Breast epithelium (tissue), 4 donors: ENCODE results near the gene NRIP1. TPM values are rescaled to one million over a fixed set of nuclear protein-coding genes. Genes with fewer than 3 reads are reported as not detected.

Experiments
- DNase-seq, 2 donors: peaks; one replicate each; pipeline ENCODE4 v3.0.0-alpha.2; 2019; ENCODE audit warnings: low spot score in 2 of 2
- H3K27ac ChIP-seq, 2 donors: fragments of 200-600 bp; sonication (generic) in 1 of 2; one replicate each; pipeline ENCODE4 v1.5.1; 2016 to 2019; ENCODE audit warnings: mild to moderate bottlenecking in 1 of 2
- H3K27me3 ChIP-seq, 2 donors: fragments of 200-600 bp; sonication (generic) in 1 of 2; one replicate each; pipeline versions ENCODE4 v1.5.1 to v1.6.0; 2017 to 2019; ENCODE audit warnings: control low read depth in 1 of 2, mild to moderate bottlenecking in 1 of 2
- H3K36me3 ChIP-seq: fragments of 200-600 bp; one replicate; pipeline ENCODE4 v1.5.1; 2019
- H3K4me1 ChIP-seq, 2 donors: fragments of 200-600 bp; sonication (generic); one replicate each; pipeline ENCODE4 v1.5.1; 2016 to 2019; ENCODE audit warnings: control low read depth in 1 of 2
- H3K4me3 ChIP-seq, 3 donors: fragments of 200-600 bp; sonication (generic); 1 replicate in 2 of 3; 2 replicates in 1 of 3; pipeline ENCODE4 v1.5.1; 2016 to 2019; ENCODE audit warnings: mild to moderate bottlenecking in 3 of 3, moderate library complexity in 2 of 3
- H3K9me3 ChIP-seq, 2 donors: fragments of 200-600 bp; sonication (generic) in 1 of 2; one replicate each; pipeline ENCODE4 v1.5.1; 2016 to 2019; ENCODE audit warnings: control low read depth in 1 of 2
- CTCF ChIP-seq, 3 donors: fragments of 450-650 bp; IDR thresholded peaks; one replicate each; pipeline ENCODE4 v1.5.1; 2016 to 2017; ENCODE audit warnings: antibody characterized with exemption in 3 of 3, mild to moderate bottlenecking in 3 of 3, moderate library complexity in 3 of 3
- POLR2A ChIP-seq: fragments of 450-650 bp; IDR thresholded peaks from one replicate; pipeline ENCODE4 v1.6.1; 2016; ENCODE audit warnings: antibody characterized with exemption, mild to moderate bottlenecking, moderate library complexity
- POLR2AphosphoS5 ChIP-seq, 3 donors: sonication (generic); formaldehyde crosslinking; IDR thresholded peaks; one replicate each; pipeline ENCODE4 v1.6.1; 2017; ENCODE audit warnings: antibody characterized with exemption in 3 of 3
- intact Hi-C: fragments of 100-400 bp; cut with DNase I; formaldehyde crosslinking; loops from one replicate; pipeline ENCODE4 v1.15.1; 2023; ENCODE audit warnings: low total_unique reads
- total RNA-seq, 3 donors: library from RNA; depleted of rRNA; stranded (reverse); fragments of >200 nt; gene quantifications; one replicate each; pipeline ENCODE4 v1.1.0, GENCODE V29; 2016

NRIP1 gene
- total RNA-seq, 3 donors from 2014 or later, result 82.0 to 121 (median 105) TPM

GRCh38 chr21:14916676-14917141 is 148.1 kb downstream of the NRIP1 start:
- no peak for DNase-seq
- Histone ChIP-seq H3K27me3 (no peaks in the 10 kb centered on the region), H3K9me3 (no peaks in the 10 kb centered on the region), H3K27ac (no peak overlapping the region), H3K4me1 (no peaks in the 10 kb centered on the region), H3K36me3 (no peaks in the 10 kb centered on the region), H3K4me3 (no peak overlapping the region)
- intact Hi-C loops, result no loop called here
- TF ChIP-seq POLR2AphosphoS5 (IDR thresholded peaks at IDR 0.05), result no peak
- TF ChIP-seq POLR2A, result no peak
- TF ChIP-seq CTCF (IDR thresholded peaks at IDR 0.05), result no peak

- Histone ChIP-seq H3K4me1 (no peaks in the 10 kb centered on the region), H3K9me3 (no peaks in the 10 kb centered on the region), H3K4me3 (no peak overlapping the region), H3K27me3 (no peaks in the 10 kb centered on the region), H3K36me3 (no peaks in the 10 kb centered on the region), H3K27ac (no peak overlapping the region)
- no peak for TF ChIP-seq CTCF (IDR thresholded peaks at IDR 0.05)
- TF ChIP-seq POLR2AphosphoS5 (IDR thresholded peaks at IDR 0.05), result no peak
- no peak for TF ChIP-seq POLR2A
- no peak for DNase-seq
- intact Hi-C loops, result no loop called here
Measured at GRCh38 chr21:14913638-14914037, 151.2 kb downstream of the NRIP1 start.

DNA sequence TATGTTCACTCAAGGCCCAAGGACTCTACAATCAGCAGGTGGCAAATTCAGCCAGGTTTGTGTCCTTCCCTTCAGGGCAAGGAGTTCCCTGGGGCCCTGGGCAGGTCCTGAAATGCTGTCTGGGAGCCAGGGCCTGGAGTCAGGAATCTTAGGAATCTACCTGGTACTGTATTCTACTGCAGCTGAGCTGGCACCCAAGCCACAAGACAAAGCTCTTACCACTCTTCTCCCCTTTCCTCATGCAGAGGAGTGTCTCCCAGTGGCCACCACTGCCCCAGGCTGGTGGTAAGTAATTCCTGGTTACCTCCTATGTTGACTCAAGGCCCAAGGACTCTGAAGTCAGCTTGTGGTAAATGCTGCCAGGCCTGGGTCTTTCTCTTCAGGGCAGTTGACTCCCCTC is 153.4 kb downstream of the NRIP1 start:
- TF ChIP-seq CTCF (IDR thresholded peaks at IDR 0.05) (no peak), POLR2A (no peak), POLR2AphosphoS5 (IDR thresholded peaks at IDR 0.05) (no peak)
- no peak overlapping the region for H3K4me3 ChIP-seq
- no peaks in the 10 kb centered on the region for H3K36me3 ChIP-seq
- no peaks in the 10 kb centered on the region for H3K27me3 ChIP-seq
- DNase-seq, result no peak
- intact Hi-C loops, result no loop called here
- H3K9me3 ChIP-seq, result no peaks in the 10 kb centered on the region
- H3K4me1 ChIP-seq, result no peaks in the 10 kb centered on the region
- no peak overlapping the region for H3K27ac ChIP-seq
